ENCODE data around the gene HECW1.

The HECW1 gene

GRCh38 chr7:43444711-43445578, 332.5 kb downstream of the HECW1 start:
- no peak for DNase-seq

- DNase-seq, result no peak
Measured at GRCh38 chr7:43449577-43449976, 337.1 kb downstream of the HECW1 start.

DNA sequence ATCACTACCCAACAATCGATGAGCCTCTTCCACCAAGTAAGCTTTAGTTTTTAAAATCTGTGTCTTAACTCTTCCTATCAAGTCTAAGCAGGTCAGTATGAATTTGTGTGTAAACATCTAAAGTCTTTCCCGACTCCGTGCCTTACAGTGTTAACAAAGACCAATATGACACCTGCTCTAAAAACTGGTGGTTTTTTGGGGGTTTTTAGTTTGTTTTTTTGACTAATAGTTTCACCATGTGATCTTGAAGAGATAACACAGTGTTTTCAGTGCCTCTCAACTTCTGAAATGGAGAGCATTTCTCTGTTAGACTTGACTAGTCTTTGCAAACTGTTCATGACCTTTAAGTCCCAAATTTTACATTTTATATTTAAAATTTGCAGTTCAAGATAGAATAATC, 338.4 kb downstream of the HECW1 start:
- no peak for DNase-seq

GRCh38 chr7:43454936-43455518, 342.6 kb downstream of the HECW1 start:
- DNase-seq, result no peak

- DNase-seq, result no peak
Measured at GRCh38 chr7:43456200-43456599, 343.8 kb downstream of the HECW1 start.

DNA sequence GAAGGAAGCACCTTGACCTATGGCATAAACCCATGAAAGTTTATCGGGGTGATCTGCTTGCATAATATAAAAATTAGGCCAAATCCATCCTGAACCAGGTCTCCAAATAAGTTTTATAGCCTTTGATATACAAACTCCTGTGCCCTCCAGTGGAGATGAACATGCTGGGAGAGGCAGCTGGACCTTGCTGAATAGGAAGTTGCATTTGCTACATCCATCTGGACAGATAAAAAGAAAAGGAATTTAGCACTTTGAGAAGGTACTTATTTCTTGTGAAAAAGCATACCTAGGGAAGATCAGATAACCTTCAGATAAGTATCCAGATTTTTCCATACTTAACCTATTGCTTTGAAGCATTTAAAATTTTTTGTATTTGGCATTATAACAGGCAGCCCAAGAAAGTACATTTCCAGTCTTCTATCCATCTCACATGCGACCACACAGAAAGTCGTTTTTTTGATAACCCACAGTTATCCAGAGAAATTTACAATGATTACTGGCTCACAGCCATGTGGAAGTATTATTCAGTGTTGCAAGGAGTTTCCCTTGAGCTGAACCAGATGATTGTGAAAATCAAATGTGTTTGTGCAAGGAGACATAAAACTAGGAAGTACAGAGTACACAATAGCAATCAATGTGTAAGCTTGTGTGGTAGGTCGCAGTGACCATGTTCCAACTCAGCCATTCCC, 346.0 kb downstream of the HECW1 start:
- no peak for DNase-seq

DNA sequence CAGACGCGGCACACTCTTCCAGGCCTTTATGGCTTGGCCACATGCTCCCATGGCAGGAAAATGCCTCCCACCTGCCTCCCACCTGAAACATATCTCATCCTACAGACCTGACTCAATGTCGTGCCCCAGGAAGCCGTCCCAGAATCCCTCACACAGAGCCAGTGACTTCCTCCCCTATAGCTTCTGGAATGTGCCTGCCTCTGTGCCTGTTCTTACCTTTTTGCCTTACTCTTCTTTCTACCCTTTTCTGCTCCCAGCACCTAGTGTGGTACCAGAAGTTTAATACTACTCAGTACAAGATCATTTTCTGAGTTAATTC, 346.5 kb downstream of the HECW1 start:
- DNase-seq, result no peak

DNA sequence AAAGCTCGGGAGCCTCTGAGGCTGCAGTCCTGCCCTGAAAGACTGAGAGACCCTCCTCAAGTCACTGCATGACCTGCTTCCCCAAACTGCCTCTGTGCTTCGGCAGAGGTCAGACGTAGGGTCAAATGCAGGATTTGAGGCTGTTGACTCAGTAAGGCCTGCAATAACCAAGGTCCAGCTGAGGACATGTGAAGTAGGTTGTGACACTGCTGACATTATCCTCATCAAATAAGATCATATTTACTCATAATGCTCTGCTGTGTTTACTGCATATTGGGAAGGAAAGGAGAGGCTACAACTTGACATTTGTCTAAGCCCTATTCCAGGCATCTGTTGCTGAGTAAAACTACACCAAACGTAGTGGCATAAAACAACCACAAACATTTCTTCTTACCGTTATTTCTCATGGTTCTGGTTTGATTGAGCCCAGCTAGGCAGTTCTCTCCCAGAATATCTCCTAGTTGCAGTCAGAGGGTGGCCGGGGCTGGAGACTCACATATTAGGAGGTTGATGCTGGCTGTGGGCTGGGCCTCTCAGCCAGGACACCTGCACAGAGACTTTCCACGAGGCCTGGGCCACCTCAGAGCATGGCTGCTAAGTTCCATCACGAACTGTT, 348.4 kb downstream of the HECW1 start:
- no peak for DNase-seq

DNA sequence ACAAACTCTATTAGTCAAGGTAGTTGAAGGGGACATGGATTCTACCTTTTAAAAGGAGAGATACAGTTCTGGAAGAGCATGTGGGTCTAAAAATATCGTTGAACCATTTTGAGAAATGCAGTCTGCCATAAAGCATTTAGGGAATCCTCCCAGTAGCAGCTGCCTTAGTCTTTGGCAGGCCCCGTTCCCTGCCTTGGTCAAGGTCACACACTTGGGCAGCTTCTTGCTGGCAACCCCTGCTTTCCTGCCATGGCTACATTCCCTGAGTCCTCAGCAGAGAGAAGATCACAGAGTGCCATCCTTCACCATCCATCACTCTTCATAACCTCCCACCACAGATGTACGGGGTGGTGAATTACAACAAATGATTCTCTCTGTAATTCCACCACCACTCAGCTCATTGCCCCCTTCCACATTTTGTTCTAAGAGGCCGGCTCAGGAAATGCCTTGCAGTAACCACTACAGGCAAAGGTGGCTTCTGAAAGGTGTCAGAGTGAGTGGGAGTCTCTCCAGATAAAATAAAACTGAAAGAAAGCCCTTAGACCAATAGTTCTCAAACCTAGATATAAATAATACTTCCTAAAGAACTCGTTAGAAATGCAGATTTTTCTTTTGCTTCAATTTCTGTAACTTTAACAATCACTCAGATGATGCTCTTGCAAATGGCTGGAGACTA, 349.0 kb downstream of the HECW1 start:
- no peak for DNase-seq

DNA sequence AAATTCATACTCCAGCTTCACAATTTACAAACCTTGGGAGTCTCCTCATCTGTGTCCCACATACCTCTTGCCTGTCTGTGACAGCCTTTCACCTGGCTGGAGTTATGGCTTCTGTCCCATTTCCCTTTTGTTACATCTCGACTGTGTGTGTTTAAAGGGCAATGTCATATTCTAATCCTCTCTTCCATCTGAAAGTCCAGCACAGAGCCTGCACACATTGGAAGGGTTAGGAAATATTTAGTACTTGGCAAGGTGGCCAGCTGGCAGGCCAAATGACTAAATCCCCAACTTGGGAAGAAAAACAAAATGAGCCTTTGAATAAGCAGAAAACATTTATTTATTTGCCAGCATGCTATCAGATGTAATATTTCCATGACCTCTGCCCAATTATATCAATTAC, 350.4 kb downstream of the HECW1 start:
- DNase-seq, result no peak

- DNase-seq, result no peak
Measured at GRCh38 chr7:43463401-43463980, 351.0 kb downstream of the HECW1 start.

DNA sequence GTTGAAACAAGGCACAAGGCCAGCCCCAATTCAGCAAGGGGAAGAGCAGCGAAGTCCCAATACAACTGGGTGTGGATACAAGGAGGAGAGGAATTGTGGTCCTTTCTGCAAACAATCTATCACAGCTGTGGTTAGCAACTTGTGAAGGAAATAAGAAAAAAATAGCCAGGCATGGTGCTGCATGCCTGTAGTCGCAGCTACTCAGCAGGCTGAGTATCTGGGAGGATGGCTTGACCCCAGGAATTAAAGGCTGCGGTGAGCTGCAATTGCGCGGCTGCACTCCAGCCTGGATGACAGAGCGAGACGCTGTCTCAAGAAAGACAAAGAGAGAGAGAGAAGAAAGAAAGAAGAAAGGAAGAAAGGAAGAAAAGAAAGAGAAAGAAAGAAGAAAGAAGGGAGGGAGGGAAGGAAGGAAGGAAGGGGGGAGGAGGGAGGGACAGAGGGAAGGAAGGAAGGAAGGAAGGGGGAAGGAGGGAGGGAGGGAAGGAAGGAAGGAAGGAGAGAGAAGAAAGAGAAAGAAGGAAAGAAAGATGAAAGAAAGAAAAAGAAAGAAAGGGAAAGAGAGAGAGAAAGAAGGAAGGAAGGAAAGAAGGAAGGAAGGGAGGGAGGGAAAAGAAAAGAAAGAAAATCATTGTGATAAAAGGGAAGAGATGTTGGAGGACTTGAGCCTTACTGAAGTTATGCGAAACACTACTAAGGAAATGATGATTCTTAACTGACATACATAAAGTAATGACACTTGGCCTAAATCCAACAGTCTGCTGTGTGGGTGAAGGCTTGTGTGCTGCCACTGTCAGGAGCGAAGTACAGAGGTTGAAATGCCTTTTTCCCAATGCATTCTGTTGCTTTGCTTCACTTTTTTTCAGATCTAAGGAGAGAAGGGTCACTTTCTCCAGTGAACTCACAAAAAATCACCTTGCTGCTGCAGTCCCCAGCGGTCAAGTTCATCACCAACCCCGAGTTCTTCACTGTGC, 353.4 kb downstream of the HECW1 start:
- no peak for DNase-seq

GRCh38 chr7:43467406-43467805, 355.0 kb downstream of the HECW1 start:
- DNase-seq, result no peak

- no peak for DNase-seq
Measured at GRCh38 chr7:43467846-43468245, 355.4 kb downstream of the HECW1 start.

DNA sequence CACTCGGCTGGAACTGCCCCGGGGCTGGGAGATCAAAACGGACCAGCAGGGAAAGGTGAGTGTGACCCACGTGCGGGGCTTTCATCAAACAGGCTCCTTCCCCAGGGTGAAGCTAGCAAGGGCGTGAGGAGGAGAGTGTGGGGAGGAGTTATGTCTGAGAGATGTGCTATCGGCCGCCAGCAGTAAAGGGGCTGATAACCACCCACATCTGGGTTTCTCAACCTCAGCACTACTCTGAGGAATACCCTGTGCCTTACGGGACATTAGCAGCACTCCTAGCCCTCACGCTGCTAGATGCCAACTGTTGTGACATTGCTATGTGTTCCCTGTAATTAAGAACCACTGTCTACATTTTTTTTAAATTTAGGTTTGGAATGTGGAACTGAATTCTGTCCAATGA, 356.6 kb downstream of the HECW1 start:
- DNase-seq, result no peak

GRCh38 chr7:43470110-43470509, 357.7 kb downstream of the HECW1 start:
- DNase-seq, result no peak

DNA sequence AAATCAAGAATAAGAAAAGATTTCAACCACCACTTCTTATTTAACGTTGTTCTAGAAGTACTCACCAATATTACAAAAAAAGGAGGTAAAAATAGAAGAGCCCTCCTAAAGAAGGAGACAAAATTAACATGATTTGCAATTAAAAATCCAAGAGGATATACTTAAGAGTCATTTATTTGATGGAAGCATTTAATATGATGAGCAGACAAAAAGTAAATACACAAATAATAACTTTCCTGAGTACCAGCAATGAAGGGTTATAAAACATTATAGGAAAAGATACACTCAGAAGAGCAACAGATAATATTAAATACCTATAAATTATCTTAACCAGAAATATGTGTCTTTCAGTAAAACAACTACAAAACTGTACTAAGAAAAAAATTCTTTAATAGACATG, 363.5 kb downstream of the HECW1 start:
- DNase-seq, result no peak

DNA sequence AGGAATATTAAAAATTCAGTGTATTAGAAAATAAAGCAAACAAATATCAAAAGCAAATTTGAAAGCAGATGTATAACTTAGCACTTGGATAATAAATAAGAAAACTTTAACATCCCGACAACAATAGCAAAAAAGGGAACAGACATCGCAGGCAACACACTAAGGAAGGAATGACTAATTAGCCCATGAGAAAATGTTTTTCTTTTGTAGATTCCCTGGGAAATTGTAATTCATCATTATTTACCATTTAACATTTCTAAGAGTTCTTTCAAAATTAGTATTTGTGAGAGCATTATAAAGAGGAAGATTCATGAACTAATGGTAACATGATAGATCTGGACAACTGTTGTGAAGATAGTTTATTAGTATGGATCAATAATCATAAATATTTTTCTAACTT, 364.4 kb downstream of the HECW1 start:
- DNase-seq, result no peak

DNA sequence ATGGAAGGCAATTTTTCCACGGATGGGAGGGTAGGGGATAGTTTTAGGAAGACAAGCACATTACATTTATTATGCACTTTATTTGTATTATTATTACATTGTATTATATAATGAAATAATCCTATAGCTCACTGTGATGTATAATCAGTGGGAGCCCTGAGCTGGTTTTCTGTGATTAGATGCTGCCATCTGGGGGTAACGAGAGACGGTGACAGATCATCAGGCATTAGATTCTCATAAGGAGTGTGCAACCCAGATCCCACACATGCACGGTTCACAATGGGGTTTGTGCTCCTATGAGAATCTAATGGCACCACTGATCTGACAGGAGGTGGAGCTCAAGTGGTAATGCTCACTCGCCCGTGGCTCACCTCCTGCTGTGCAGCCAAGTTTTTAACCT, 366.6 kb downstream of the HECW1 start:
- DNase-seq, result no peak

- no peak for DNase-seq
Measured at GRCh38 chr7:43479543-43479942, 367.1 kb downstream of the HECW1 start.

DNA sequence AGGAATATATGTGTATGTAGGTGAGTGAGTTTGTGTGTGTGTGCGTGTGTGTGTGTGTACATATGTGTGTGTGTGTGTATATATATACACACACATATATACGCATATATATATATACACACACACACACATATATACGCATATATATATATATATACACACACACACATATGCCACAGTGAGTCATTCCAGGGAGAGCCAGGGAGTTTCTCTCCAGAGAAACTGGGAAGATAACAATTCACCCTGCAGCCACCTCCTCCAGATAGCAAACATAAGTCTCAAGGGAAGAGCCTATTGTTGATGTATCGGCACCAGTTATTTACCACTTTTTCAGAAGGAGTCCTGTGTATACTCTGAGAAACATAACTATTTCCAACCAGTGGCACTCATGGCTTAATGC, 368.1 kb downstream of the HECW1 start:
- no peak for DNase-seq

Measured in 8988T (cell line).